BE2C (cell line): ENCODE results near the gene TBL3.

ENCODE experiments used
- DNase-seq: peaks from one replicate; pipeline ENCODE4 v3.0.0-alpha.2; 2020
- H3K27me3 ChIP-seq: fragments of 250-450 bp; sonication (Bioruptor Pico); 2 replicates; pipeline ENCODE4 v1.5.1; 2020; ENCODE audit warnings: mild to moderate bottlenecking
- H3K36me3 ChIP-seq: fragments of 250-450 bp; sonication (Bioruptor Pico); 2 replicates; pipeline ENCODE4 v1.5.1; 2020; ENCODE audit warnings: mild to moderate bottlenecking
- H3K4me1 ChIP-seq: fragments of 250-450 bp; sonication (Bioruptor Pico); 2 replicates; pipeline ENCODE4 v1.5.1; 2020
- H3K4me3 ChIP-seq: 2 replicates; pipeline ENCODE4 v1.5.1; 2011; ENCODE audit warnings: low read depth, low read length
- H3K9me3 ChIP-seq: fragments of 250-450 bp; sonication (Bioruptor Pico); 2 replicates; pipeline ENCODE4 v1.5.1; 2020
- CTCF ChIP-seq: IDR thresholded peaks from 2 replicates; pipeline ENCODE4 v1.5.1; 2012; ENCODE audit warnings: mild to moderate bottlenecking, low read depth, low read length

Gene TBL3

GRCh38 chr16:2001456-2002355, 29.9 kb downstream of the TBL3 start:
- Histone ChIP-seq H3K4me1 (peaks cover 22% of the 10 kb centered on the region), H3K4me3 (no peak overlapping the region), H3K9me3 (no peaks in the 10 kb centered on the region), H3K36me3 (peaks cover 77% of the 10 kb centered on the region), H3K27me3 (no peaks in the 10 kb centered on the region)
- no peak for DNase-seq
- TF ChIP-seq CTCF, result no peak

GRCh38 chr16:2002406-2003230, 30.8 kb downstream of the TBL3 start:
- DNase-seq, result peak; percentile 18
- TF ChIP-seq CTCF, result no peak
- Histone ChIP-seq H3K36me3 (peaks cover 72% of the 10 kb centered on the region), H3K9me3 (no peaks in the 10 kb centered on the region), H3K27me3 (no peaks in the 10 kb centered on the region), H3K4me3 (no peak overlapping the region), H3K4me1 (peaks cover 25% of the 10 kb centered on the region)

GRCh38 chr16:2003231-2003826, 31.5 kb downstream of the TBL3 start:
- no peaks in the 10 kb centered on the region for H3K27me3 ChIP-seq
- TF ChIP-seq CTCF, result no peak
- no peaks in the 10 kb centered on the region for H3K9me3 ChIP-seq
- H3K36me3 ChIP-seq, result peaks cover 72% of the 10 kb centered on the region
- H3K4me3 ChIP-seq, result no peak overlapping the region
- H3K4me1 ChIP-seq, result peaks cover 29% of the 10 kb centered on the region
- DNase-seq, result no peak

- peak; percentile 97 for TF ChIP-seq CTCF
- H3K4me1 ChIP-seq, result peaks cover 29% of the 10 kb centered on the region
- DNase-seq, result peak; percentile 99
- no peaks in the 10 kb centered on the region for H3K9me3 ChIP-seq
- peaks cover 65% of the 10 kb centered on the region for H3K36me3 ChIP-seq
- peak overlapping the region; percentile 19; the same call in 1 of the 2 replicates for H3K4me3 ChIP-seq
- no peaks in the 10 kb centered on the region for H3K27me3 ChIP-seq
These were observed 32.2 kb downstream of the TBL3 start for GRCh38 chr16:2003827-2004641.

GRCh38 chr16:2004795-2005517, 33.1 kb downstream of the TBL3 start:
- Histone ChIP-seq H3K4me1 (peaks cover 29% of the 10 kb centered on the region), H3K27me3 (no peaks in the 10 kb centered on the region), H3K9me3 (no peaks in the 10 kb centered on the region), H3K4me3 (no peak overlapping the region), H3K36me3 (peaks cover 55% of the 10 kb centered on the region)
- TF ChIP-seq CTCF, result no peak
- DNase-seq, result peak; percentile 48
